ENCODE data around the gene LRIT2. TPM values are rescaled to one million over a fixed set of nuclear protein-coding genes. Genes with fewer than 3 reads are reported as not detected.

The LRIT2 gene
- total RNA-seq, 3 donors from 2014 or later, result not detected

DNA sequence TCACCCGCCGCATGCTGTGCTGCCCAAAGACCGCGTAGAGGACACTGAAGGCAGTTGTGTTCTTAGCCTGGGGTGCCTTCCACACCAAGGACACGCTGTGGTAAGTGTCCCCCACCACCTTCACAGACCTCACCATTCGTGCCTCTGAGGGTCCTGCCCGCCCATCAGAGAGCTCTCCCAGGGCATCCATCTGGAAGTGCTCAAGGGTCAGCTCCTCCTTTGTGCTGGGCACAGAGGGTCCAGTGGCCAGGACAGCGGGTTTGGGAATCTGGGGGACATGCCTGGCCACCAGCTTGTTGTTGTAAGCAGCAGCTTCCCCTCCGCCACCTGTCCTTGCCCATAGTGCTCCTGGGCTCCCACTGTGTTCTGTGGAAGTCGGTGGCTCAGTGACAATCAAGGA is 7.0 kb upstream of the LRIT2 start:
- intact Hi-C loops (cut with DNase I, micrococcal nuclease), result no loop called here
- no peaks in the 10 kb centered on the region for H3K4me1 ChIP-seq (ENCODE audit: low read depth)
- no peaks in the 10 kb centered on the region for H3K36me3 ChIP-seq (ENCODE audit: low read depth)
- TF ChIP-seq, protein P1, sequence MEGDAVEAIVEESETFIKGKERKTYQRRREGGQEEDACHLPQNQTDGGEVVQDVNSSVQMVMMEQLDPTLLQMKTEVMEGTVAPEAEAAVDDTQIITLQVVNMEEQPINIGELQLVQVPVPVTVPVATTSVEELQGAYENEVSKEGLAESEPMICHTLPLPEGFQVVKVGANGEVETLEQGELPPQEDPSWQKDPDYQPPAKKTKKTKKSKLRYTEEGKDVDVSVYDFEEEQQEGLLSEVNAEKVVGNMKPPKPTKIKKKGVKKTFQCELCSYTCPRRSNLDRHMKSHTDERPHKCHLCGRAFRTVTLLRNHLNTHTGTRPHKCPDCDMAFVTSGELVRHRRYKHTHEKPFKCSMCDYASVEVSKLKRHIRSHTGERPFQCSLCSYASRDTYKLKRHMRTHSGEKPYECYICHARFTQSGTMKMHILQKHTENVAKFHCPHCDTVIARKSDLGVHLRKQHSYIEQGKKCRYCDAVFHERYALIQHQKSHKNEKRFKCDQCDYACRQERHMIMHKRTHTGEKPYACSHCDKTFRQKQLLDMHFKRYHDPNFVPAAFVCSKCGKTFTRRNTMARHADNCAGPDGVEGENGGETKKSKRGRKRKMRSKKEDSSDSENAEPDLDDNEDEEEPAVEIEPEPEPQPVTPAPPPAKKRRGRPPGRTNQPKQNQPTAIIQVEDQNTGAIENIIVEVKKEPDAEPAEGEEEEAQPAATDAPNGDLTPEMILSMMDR (IDR thresholded peaks at IDR 0.05), result no peak
- ATAC-seq (no peak), DNase-seq (no peak)
- H3K4me3 ChIP-seq, result no peak overlapping the region
- H3K9me3 ChIP-seq, result no peaks in the 10 kb centered on the region

DNA sequence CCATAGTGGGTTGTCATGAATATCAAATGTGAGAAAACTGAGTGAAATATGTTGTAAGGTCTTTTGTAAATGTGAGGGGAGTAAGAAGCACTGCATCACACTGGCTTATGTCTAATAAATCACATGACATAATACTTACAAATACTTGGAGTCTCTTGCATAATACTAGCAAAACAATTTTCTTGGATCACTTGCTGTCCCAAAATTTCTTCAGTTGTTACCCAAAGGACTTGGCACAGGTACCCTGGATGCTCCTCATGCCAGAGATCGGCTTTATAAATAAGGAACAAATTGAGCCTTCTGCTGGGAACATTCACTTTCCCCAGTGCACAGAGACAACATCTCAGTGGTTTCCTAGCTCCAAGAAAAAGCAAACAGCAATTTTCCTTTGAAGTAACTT is 5.0 kb upstream of the LRIT2 start:
- DNase-seq (no peak), ATAC-seq (no peak)
- no peaks in the 10 kb centered on the region for H3K9me3 ChIP-seq
- H3K4me3 ChIP-seq, result no peak overlapping the region
- no peaks in the 10 kb centered on the region for H3K4me1 ChIP-seq (ENCODE audit: low read depth)
- intact Hi-C loops (cut with DNase I, micrococcal nuclease), result no loop called here
- no peaks in the 10 kb centered on the region for H3K36me3 ChIP-seq (ENCODE audit: low read depth)
- TF ChIP-seq, protein P1 (IDR thresholded peaks at IDR 0.05), result no peak

DNA sequence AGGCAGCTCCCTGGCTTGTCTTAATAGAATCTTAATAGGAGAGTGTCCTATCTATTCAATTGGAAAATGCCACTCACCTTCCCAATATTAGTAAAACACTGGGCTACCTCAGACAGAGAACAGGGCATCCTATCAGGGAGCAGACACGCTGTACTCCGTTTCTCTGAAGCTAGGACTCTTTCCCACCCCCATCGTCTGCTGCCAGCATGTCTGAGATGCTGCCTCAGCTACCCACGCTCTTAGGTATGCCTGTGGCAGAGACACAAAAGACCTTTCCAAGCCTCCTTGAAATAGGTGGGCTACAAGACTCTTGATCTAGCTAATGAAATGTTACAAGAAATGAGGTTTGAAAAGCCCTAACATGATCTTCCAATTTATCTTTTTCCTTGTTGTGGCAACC is 2.5 kb upstream of the LRIT2 start:
- no peak for ATAC-seq
- H3K9me3 ChIP-seq, result no peaks in the 10 kb centered on the region
- no peak overlapping the region for H3K4me3 ChIP-seq
- H3K4me1 ChIP-seq (ENCODE audit: low read depth), result no peaks in the 10 kb centered on the region
- TF ChIP-seq, protein P1 (IDR thresholded peaks at IDR 0.05), result no peak
- DNase-seq, result no peak
- intact Hi-C loops (cut with DNase I, micrococcal nuclease), result no loop called here
- no peaks in the 10 kb centered on the region for H3K36me3 ChIP-seq (ENCODE audit: low read depth)

DNA sequence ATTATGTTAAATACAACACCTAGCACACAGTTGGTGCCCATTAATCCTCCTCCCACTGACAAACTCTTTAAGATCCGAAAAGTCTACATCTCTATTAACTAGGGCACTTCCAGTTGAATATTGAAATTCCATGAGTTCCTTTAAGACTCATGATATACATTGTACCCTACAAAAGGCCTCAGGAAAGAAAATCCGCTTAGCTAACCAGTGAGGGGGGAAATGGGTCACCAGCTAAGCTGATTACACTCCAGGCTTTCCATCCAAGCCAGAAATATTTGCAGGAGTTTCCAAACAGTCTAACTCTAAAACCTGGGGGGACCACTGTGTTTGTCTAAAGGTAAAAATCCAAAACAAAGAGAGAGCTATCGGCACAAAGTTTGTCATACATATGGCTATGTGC is 1.3 kb upstream of the LRIT2 start:
- Histone ChIP-seq H3K36me3 (ENCODE audit: low read depth) (no peaks in the 10 kb centered on the region), H3K4me1 (ENCODE audit: low read depth) (no peaks in the 10 kb centered on the region), H3K9me3 (no peaks in the 10 kb centered on the region), H3K4me3 (no peak overlapping the region)
- DNase-seq (no peak), ATAC-seq (no peak)
- TF ChIP-seq, protein P1 (IDR thresholded peaks at IDR 0.05), result no peak
- intact Hi-C loops (cut with DNase I, micrococcal nuclease), result no loop called here

DNA sequence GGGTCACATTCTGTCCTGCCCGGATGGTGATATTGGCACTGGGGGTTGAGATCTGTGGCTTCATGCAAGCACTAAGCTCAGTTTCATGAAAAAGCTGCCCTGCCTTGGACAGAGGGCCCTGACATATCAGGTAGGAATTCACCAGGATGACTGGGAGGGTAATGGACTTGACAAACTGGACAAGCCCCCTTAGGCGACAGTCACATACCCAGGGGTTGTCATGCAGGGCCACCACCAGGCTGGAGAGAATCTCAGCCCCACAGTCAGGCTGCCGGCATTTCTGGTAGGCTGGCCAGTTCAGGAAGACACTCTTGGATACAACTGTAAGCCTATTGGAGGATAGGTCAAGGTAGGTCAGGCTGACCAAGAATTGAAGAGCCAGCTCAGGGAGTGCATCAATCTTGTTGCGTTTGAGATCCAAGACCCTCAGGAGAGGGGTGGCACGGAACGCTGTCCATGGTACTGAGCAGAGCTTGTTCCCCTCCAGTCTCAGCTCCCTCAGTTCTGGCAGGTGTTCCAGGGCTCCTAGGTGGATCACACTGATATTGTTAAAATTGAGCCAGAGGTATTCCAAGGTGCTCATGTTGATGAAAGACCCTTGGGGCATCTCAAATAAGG is 824 bp downstream of the LRIT2 start:
- ATAC-seq (no peak), DNase-seq (no peak)

More for the DNA sequence above, 824 bp downstream of the LRIT2 start:
- intact Hi-C loops (cut with DNase I, micrococcal nuclease), result no loop called here
- Histone ChIP-seq H3K36me3 (ENCODE audit: low read depth) (no peaks in the 10 kb centered on the region), H3K4me3 (no peak overlapping the region), H3K9me3 (no peaks in the 10 kb centered on the region), H3K4me1 (ENCODE audit: low read depth) (no peaks in the 10 kb centered on the region)
- TF ChIP-seq, protein P1 (IDR thresholded peaks at IDR 0.05), result no peak

All from mucosa of descending colon (tissue), 3 donors.